Type B pancreatic cell (in vitro differentiated cells): Measurements from ENCODE around the gene SLC16A10. TPM values are rescaled to one million over a fixed set of nuclear protein-coding genes. Genes with fewer than 3 reads are reported as not detected.
"Not testable (repeated sequence)": the region's sequence is repeated elsewhere in the genome, so short reads cannot be mapped to it uniquely, and the experiment has no call there.

Source experiments
- DNase-seq: peaks from one replicate; pipeline ENCODE4 v3.0.0; 2021; ENCODE audit warnings: mixed read lengths; ENCODE audit not compliant: unreplicated experiment; ENCODE audit errors: extremely low spot score
- H3K27ac Mint-ChIP-seq: 2 replicates; pipeline ENCODE4 v1.8.0; 2021; ENCODE audit warnings: mild to moderate bottlenecking, mixed read lengths
- H3K27me3 Mint-ChIP-seq: 2 replicates; pipeline ENCODE4 v1.8.0; 2021; ENCODE audit warnings: mixed read lengths
- H3K36me3 Mint-ChIP-seq: 2 replicates; pipeline ENCODE4 v1.8.0; 2021; ENCODE audit warnings: mixed read lengths
- H3K4me1 Mint-ChIP-seq: one replicate; pipeline ENCODE4 v1.8.0; 2021; ENCODE audit warnings: mixed read lengths; ENCODE audit not compliant: unreplicated experiment
- H3K4me3 Mint-ChIP-seq: 2 replicates; pipeline ENCODE4 v1.8.0; 2021; ENCODE audit warnings: mild to moderate bottlenecking, mixed read lengths
- H3K9me3 Mint-ChIP-seq: 2 replicates; pipeline ENCODE4 v1.8.0; 2021; ENCODE audit warnings: mixed read lengths
- CTCF ChIP-seq: fragments of 200-600 bp; sonication (generic); conservative IDR thresholded peaks from 2 replicates; pipeline ENCODE4 v1.5.0; 2021; ENCODE audit warnings: antibody characterized with exemption, mild to moderate bottlenecking
- total RNA-seq: library from RNA; stranded (reverse); gene quantifications from 2 replicates; pipeline ENCODE4 v1.2.1, GENCODE V29; 2021; ENCODE audit warnings: low replicate concordance

The SLC16A10 gene
- total RNA-seq, 1 donor from 2014 or later, result 16.9 TPM

- H3K4me3 Mint-ChIP-seq, result no peak overlapping the region
- no peaks in the 10 kb centered on the region for H3K27me3 Mint-ChIP-seq
- no peak for DNase-seq
- H3K4me1 Mint-ChIP-seq, result no peaks in the 10 kb centered on the region
- no peak overlapping the region for H3K27ac Mint-ChIP-seq
- TF ChIP-seq CTCF, result no peak
- H3K9me3 Mint-ChIP-seq, result no peaks in the 10 kb centered on the region
- H3K36me3 Mint-ChIP-seq, result peaks cover 18% of the 10 kb centered on the region
Observed at GRCh38 chr6:111183702-111184517, 96.6 kb downstream of the SLC16A10 start.

- Mint-ChIP-seq H3K9me3 (no peaks in the 10 kb centered on the region), H3K4me3 (no peak overlapping the region), H3K27me3 (no peaks in the 10 kb centered on the region), H3K4me1 (no peaks in the 10 kb centered on the region), H3K27ac (no peak overlapping the region), H3K36me3 (peaks cover 17% of the 10 kb centered on the region)
- DNase-seq, result no peak
- no peak for TF ChIP-seq CTCF
Observed at GRCh38 chr6:111184827-111185532, 97.7 kb downstream of the SLC16A10 start.

- Mint-ChIP-seq H3K4me1 (no peaks in the 10 kb centered on the region), H3K27ac (no peak overlapping the region), H3K4me3 (no peak overlapping the region), H3K27me3 (no peaks in the 10 kb centered on the region), H3K36me3 (peaks cover 19% of the 10 kb centered on the region), H3K9me3 (no peaks in the 10 kb centered on the region)
- no peak for DNase-seq
- TF ChIP-seq CTCF, result no peak
Observed at GRCh38 chr6:111185954-111186353, 98.7 kb downstream of the SLC16A10 start.

GRCh38 chr6:111187874-111188273 is 100.6 kb downstream of the SLC16A10 start:
- no peak for DNase-seq

GRCh38 chr6:111189666-111190210 is 102.4 kb downstream of the SLC16A10 start:
- not testable (repeated sequence) for H3K9me3 Mint-ChIP-seq, H3K27me3 Mint-ChIP-seq, DNase-seq, H3K4me1 Mint-ChIP-seq, H3K27ac Mint-ChIP-seq, H3K4me3 Mint-ChIP-seq
- peaks cover 12% of the 10 kb centered on the region for H3K36me3 Mint-ChIP-seq

More at GRCh38 chr6:111187874-111188273, 100.6 kb downstream of the SLC16A10 start:
- H3K27ac Mint-ChIP-seq, result no peak overlapping the region
- no peaks in the 10 kb centered on the region for H3K27me3 Mint-ChIP-seq
- no peaks in the 10 kb centered on the region for H3K9me3 Mint-ChIP-seq
- H3K4me3 Mint-ChIP-seq, result no peak overlapping the region
- H3K4me1 Mint-ChIP-seq, result no peaks in the 10 kb centered on the region
- H3K36me3 Mint-ChIP-seq, result peaks cover 17% of the 10 kb centered on the region
- TF ChIP-seq CTCF, result no peak

- no peak overlapping the region for H3K4me3 Mint-ChIP-seq
- H3K4me1 Mint-ChIP-seq, result no peaks in the 10 kb centered on the region
- peaks cover 12% of the 10 kb centered on the region for H3K36me3 Mint-ChIP-seq
- no peak for TF ChIP-seq CTCF
- DNase-seq, result no peak
- H3K9me3 Mint-ChIP-seq, result no peaks in the 10 kb centered on the region
- H3K27me3 Mint-ChIP-seq, result no peaks in the 10 kb centered on the region
- no peak overlapping the region for H3K27ac Mint-ChIP-seq
Observed at GRCh38 chr6:111190637-111191036, 103.3 kb downstream of the SLC16A10 start.

GRCh38 chr6:111191136-111191535 is 103.8 kb downstream of the SLC16A10 start:
- H3K9me3 Mint-ChIP-seq, H3K27ac Mint-ChIP-seq, H3K4me3 Mint-ChIP-seq, H3K27me3 Mint-ChIP-seq, H3K4me1 Mint-ChIP-seq, DNase-seq: not testable (repeated sequence)
- peaks cover 12% of the 10 kb centered on the region for H3K36me3 Mint-ChIP-seq
